Hair follicular keratinocyte (primary cell): ENCODE results near the gene GNAI1. TPM values are rescaled to one million over a fixed set of nuclear protein-coding genes. Genes with fewer than 3 reads are reported as not detected.

Source experiments
- total RNA-seq: library from RNA; depleted of rRNA; stranded (reverse); fragments of >200 nt; gene quantifications from 2 replicates; pipeline ENCODE4 v1.2.3, GENCODE V29; 2015

Gene GNAI1
- total RNA-seq: 40.9 and 59.4 TPM in 2 replicates

GRCh38 chr7:80134536-80135308 lies at the start of gene GNAI1:
GNAI1 (plus strand) TSS chr7:80134831; CDS start chr7:80135161, 330 bp downstream.

